IMR-90 (cell line): ENCODE results near the gene CFAP300. TPM values are rescaled to one million over a fixed set of nuclear protein-coding genes. Genes with fewer than 3 reads are reported as not detected.
A peak's percentile ranks its signal among the peaks of the same experiment; 100 is the strongest.

ENCODE experiments used
- ATAC-seq: fragments of 200-7000 bp; cut with Tn5 transposase; 2 replicates; pipeline ENCODE4 v1.9.1; 2020; ENCODE audit warnings: low read depth, mild to moderate bottlenecking, moderate library complexity
- BruUV-seq: library from RNA; stranded (reverse); fragments of 400-500 nt; replicated peaks from 2 replicates; lab custom pipeline; 2021; lab: Mats Ljungman, UMichigan
- CTCF ChIA-PET: fragments of 300-600 bp; formaldehyde crosslinking; extraction: SDS; loops from one replicate; lab custom pipeline; 2021; ENCODE audit warnings: antibody characterized with exemption; lab: Yijun Ruan, JAX
- POLR2A ChIA-PET: fragments of 300-600 bp; sonication (Branson Sonifier 250); formaldehyde crosslinking; loops from one replicate; lab custom pipeline; 2022; ENCODE audit warnings: antibody characterized with exemption; ENCODE audit not compliant: unreplicated experiment; lab: Charles Lee
- DNase-seq: peaks from one replicate; pipeline ENCODE4 v3.0.0; 2013
- H2AFZ ChIP-seq: replicated peaks from 2 replicates; pipeline ENCODE3; 2013; ENCODE audit warnings: low read length, mild to moderate bottlenecking; ENCODE audit not compliant: poor library complexity
- H2AK5ac ChIP-seq: 2 replicates; pipeline ENCODE4 v1.6.1; 2013; ENCODE audit warnings: low read depth, low read length, inconsistent platforms
- H2AK9ac ChIP-seq: replicated peaks from 2 replicates; pipeline ENCODE3; 2013; ENCODE audit warnings: mild to moderate bottlenecking, low read depth, low read length, moderate library complexity; ENCODE audit not compliant: poor library complexity
- H2BK120ac ChIP-seq: 2 replicates; pipeline ENCODE4 v1.6.1; 2013; ENCODE audit warnings: low read depth, low read length, inconsistent platforms
- H2BK15ac ChIP-seq: 3 replicates; pipeline ENCODE4 v1.6.1; 2013; ENCODE audit warnings: low read depth, low read length, inconsistent platforms
- H2BK20ac ChIP-seq: 2 replicates; pipeline ENCODE4 v1.6.1; 2013; ENCODE audit warnings: low read depth, mild to moderate bottlenecking, inconsistent platforms, low read length, moderate library complexity
- H2BK5ac ChIP-seq: 2 replicates; pipeline ENCODE4 v1.6.1; 2013; ENCODE audit warnings: mild to moderate bottlenecking, low read depth, low read length, inconsistent platforms; ENCODE audit not compliant: poor library complexity, severe bottlenecking
- H3K14ac ChIP-seq: replicated peaks from 2 replicates; pipeline ENCODE4 v1.6.1; 2013; ENCODE audit warnings: low read depth, low read length, inconsistent platforms
- H3K18ac ChIP-seq: 2 replicates; pipeline ENCODE4 v1.6.1; 2013; ENCODE audit warnings: low read depth, low read length, control low read depth
- H3K23ac ChIP-seq: 2 replicates; pipeline ENCODE4 v1.6.1; 2013; ENCODE audit warnings: low read depth, low read length, inconsistent platforms
- H3K27ac ChIP-seq: 2 replicates; pipeline ENCODE4 v1.5.1; 2013; ENCODE audit warnings: mild to moderate bottlenecking, control low read depth, low read length; ENCODE audit not compliant: insufficient read depth
- H3K27me3 ChIP-seq: 2 replicates; pipeline ENCODE4 v1.6.1; 2013; ENCODE audit warnings: low read length; ENCODE audit not compliant: control insufficient read depth, insufficient read depth
- H3K36me3 ChIP-seq: 2 replicates; pipeline ENCODE4 v1.6.1; 2013; ENCODE audit warnings: low read length, mixed read lengths; ENCODE audit not compliant: control insufficient read depth, insufficient read depth
- H3K4ac ChIP-seq: 2 replicates; pipeline ENCODE4 v1.6.1; 2013; ENCODE audit warnings: low read depth, low read length, inconsistent platforms
- H3K4me1 ChIP-seq: 2 replicates; pipeline ENCODE4 v1.6.1; 2013; ENCODE audit warnings: low read length, mixed read lengths; ENCODE audit not compliant: control insufficient read depth, insufficient read depth
- H3K4me2 ChIP-seq: 2 replicates; pipeline ENCODE4 v1.6.1; 2013; ENCODE audit warnings: low read depth, mild to moderate bottlenecking, control low read depth, low read length, moderate library complexity
- H3K4me3 ChIP-seq: 2 replicates; pipeline ENCODE4 v1.5.1; 2013; ENCODE audit warnings: low read depth, mild to moderate bottlenecking, control low read depth, low read length, moderate library complexity; ENCODE audit not compliant: insufficient read depth
- H3K56ac ChIP-seq: 2 replicates; pipeline ENCODE4 v1.6.1; 2013; ENCODE audit warnings: low read length, inconsistent platforms; ENCODE audit not compliant: insufficient read depth; ENCODE audit errors: extremely low read depth
- H3K79me1 ChIP-seq, 2 experiments: 2 replicates each; pipeline ENCODE4 v1.6.1; 2013; ENCODE audit warnings: low read length in 2 of 2, inconsistent platforms in 1 of 2, low read depth in 1 of 2
- H3K9ac ChIP-seq: 2 replicates; pipeline ENCODE4 v1.6.1; 2013; ENCODE audit warnings: low read depth, low read length, control low read depth
- H3K9me1 ChIP-seq: 2 replicates; pipeline ENCODE4 v1.6.1; 2013; ENCODE audit warnings: low read length, inconsistent platforms; ENCODE audit not compliant: insufficient read depth
- H3K9me3 ChIP-seq: 2 replicates; pipeline ENCODE4 v1.6.1; 2013; ENCODE audit warnings: low read length; ENCODE audit not compliant: control insufficient read depth, insufficient read depth
- H4K20me1 ChIP-seq: 2 replicates; pipeline ENCODE4 v1.6.1; 2013; ENCODE audit warnings: low read length, inconsistent platforms; ENCODE audit not compliant: insufficient read depth
- H4K5ac ChIP-seq: 2 replicates; pipeline ENCODE4 v1.6.1; 2013; ENCODE audit warnings: mild to moderate bottlenecking, low read depth, low read length, control low read depth
- H4K8ac ChIP-seq, 2 experiments: 2 replicates each; pipeline ENCODE4 v1.6.1; 2013; ENCODE audit warnings: low read depth in 2 of 2, low read length in 2 of 2, control low read depth in 1 of 2, inconsistent platforms in 1 of 2
- H4K91ac ChIP-seq: 2 replicates; pipeline ENCODE4 v1.6.1; 2013; ENCODE audit warnings: low read depth, low read length, inconsistent platforms; ENCODE audit not compliant: insufficient read depth
- POLR2A ChIP-seq: IDR thresholded peaks from 2 replicates; pipeline ENCODE4 v1.6.1; 2012; ENCODE audit warnings: mild to moderate bottlenecking, low read depth, low read length
- RAD21 ChIP-seq: IDR thresholded peaks from 2 replicates; pipeline ENCODE4 v1.6.1; 2012; ENCODE audit warnings: low read length, improper control_type of control experiment
- RCOR1 ChIP-seq: IDR thresholded peaks from 2 replicates; pipeline ENCODE4 v1.6.1; 2012; ENCODE audit warnings: mild to moderate bottlenecking, low read length, improper control_type of control experiment; ENCODE audit not compliant: insufficient replicate concordance
- RFX5 ChIP-seq: IDR thresholded peaks from 2 replicates; pipeline ENCODE4 v1.8.0; 2012; ENCODE audit warnings: low read depth, mild to moderate bottlenecking, low read length, moderate library complexity
- SMC3 ChIP-seq: fragments of 150-350 bp; IDR thresholded peaks from 2 replicates; pipeline ENCODE4 v1.6.1; 2016; ENCODE audit warnings: low read depth, mild to moderate bottlenecking, antibody characterized with exemption, low read length, moderate library complexity
- WGBS, 2 experiments: methylation state at CpG; one replicate each; pipeline versions ENCODE4 v1.1.5 to v1.1.7; 2013; ENCODE audit warnings: missing lambda C conversion rate in 2 of 2; ENCODE audit not compliant: insufficient read length in 1 of 2; ENCODE audit errors: extremely low coverage in 2 of 2; 5-methylcytosine and 5-hydroxymethylcytosine counted together
- dilution Hi-C: fragments of 300-500 bp; cut with HindIII; formaldehyde crosslinking; loops from one replicate; pipeline ENCODE4 v1.14.3; 2018; ENCODE audit warnings: low sequenced_read_pairs; ENCODE audit not compliant: unreplicated experiment
- in situ Hi-C: fragments of 300-500 bp; cut with MboI; formaldehyde crosslinking; loops from 3 replicates; pipeline ENCODE4 v1.14.3; 2019; ENCODE audit warnings: low sequenced_read_pairs, inconsistent platforms, mixed read lengths
- intact Hi-C: fragments of 100-400 bp; cut with micrococcal nuclease; formaldehyde crosslinking; loops from 2 replicates; pipeline ENCODE4 v1.10.0; 2022
- polyA plus RNA-seq, 3 experiments: library from polyadenylated mRNA; depleted of rRNA; stranded (reverse); fragments of >200 nt; gene quantifications; 2 replicates each; pipeline ENCODE4 v1.2.3, GENCODE V29; 2012; ENCODE audit warnings: low replicate concordance in 1 of 3
- total RNA-seq: library from RNA; depleted of rRNA; stranded (reverse); fragments of >200 nt; gene quantifications from 2 replicates; pipeline ENCODE4 v1.2.3, GENCODE V29; 2012
- TF ChIP-seq, protein P1 (sequence below): conservative IDR thresholded peaks from 2 replicates; pipeline ENCODE4 v1.5.1; 2012; ENCODE audit warnings: mild to moderate bottlenecking, low read depth, low read length, improper control_type of control experiment

CFAP300 gene
- total and polyA plus RNA-seq, 2 of the 4 experiments (the other 2 are of a cell fraction): 0.90 to 1.8 TPM

DNA sequence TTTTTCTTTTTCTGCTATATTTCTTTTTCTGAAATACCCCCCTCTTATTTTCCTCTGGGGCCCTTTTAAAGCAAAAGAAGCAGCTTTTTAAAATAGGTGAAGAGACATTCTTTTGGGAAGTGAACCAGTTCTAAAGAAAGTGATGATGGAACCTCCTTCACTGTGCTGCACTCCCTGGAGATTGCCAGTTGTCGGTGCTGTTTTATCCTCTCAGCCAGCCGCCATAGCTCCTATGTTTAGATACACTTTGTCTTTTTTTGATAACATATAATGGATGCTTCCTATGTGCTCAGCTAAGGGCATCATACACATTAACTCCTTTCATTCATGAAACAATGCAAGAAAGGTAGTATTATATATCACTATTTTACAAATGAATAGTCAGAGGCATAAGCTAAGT is 14.0 kb downstream of the CFAP300 start:
- Histone ChIP-seq H3K4ac (no peak overlapping the region), H3K9me3 (no peaks in the 10 kb centered on the region), H3K4me3 (no peak overlapping the region), H3K14ac (no peak overlapping the region), H3K9ac (no peak overlapping the region), H3K27ac (no peak overlapping the region), H4K20me1 (no peaks in the 10 kb centered on the region), H2BK120ac (no peak overlapping the region), H2BK5ac (no peak overlapping the region), H2AK5ac (no peak overlapping the region), H3K23ac (no peak overlapping the region), H3K9me1 (no peaks in the 10 kb centered on the region), H3K4me1 (no peaks in the 10 kb centered on the region), H3K4me2 (no peak overlapping the region), H4K8ac (no peak overlapping the region), H2BK15ac (no peak overlapping the region), H3K56ac (0 out of 2 replicates have a peak overlapping the region, but pooled peaks have one; percentile 9), H2AK9ac (no peak overlapping the region), H3K27me3 (no peaks in the 10 kb centered on the region), H3K36me3 (no peaks in the 10 kb centered on the region), H2BK20ac (no peak overlapping the region), H4K91ac (no peak overlapping the region), H4K5ac (no peak overlapping the region), H3K18ac (no peak overlapping the region), H3K79me1 (no peaks in the 10 kb centered on the region), H2AFZ (no peak overlapping the region)
- no CpG with 5 or more reads among the region's 2 CpGs for WGBS, 2 experiments
- dilution Hi-C loops (no loop called here), intact Hi-C loops (no loop called here), in situ Hi-C loops (no loop called here)
- peak; percentile 94 for ATAC-seq
- ChIA-PET POLR2A (no interaction called here), CTCF (interaction anchor here (0.8 to 0.9 kb wide), 2 partner anchors 11 kb away, joined by 3 to 5 read pairs; no protein-coding TSS in a partner anchor)
- DNase-seq: peak; percentile 28
- TF ChIP-seq RFX5 (no peak), POLR2A (no peak), RAD21 (peak; percentile 56), RCOR1 (no peak), SMC3 (0 out of 2 replicates have a peak, but pooled peaks have one; percentile 29)
- TF ChIP-seq, protein P1, sequence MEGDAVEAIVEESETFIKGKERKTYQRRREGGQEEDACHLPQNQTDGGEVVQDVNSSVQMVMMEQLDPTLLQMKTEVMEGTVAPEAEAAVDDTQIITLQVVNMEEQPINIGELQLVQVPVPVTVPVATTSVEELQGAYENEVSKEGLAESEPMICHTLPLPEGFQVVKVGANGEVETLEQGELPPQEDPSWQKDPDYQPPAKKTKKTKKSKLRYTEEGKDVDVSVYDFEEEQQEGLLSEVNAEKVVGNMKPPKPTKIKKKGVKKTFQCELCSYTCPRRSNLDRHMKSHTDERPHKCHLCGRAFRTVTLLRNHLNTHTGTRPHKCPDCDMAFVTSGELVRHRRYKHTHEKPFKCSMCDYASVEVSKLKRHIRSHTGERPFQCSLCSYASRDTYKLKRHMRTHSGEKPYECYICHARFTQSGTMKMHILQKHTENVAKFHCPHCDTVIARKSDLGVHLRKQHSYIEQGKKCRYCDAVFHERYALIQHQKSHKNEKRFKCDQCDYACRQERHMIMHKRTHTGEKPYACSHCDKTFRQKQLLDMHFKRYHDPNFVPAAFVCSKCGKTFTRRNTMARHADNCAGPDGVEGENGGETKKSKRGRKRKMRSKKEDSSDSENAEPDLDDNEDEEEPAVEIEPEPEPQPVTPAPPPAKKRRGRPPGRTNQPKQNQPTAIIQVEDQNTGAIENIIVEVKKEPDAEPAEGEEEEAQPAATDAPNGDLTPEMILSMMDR: peak; percentile 47
- BruUV-seq: no TSS peak
